Measurements from ENCODE around the gene FGD3.

- TF ChIP-seq CTCF (IDR thresholded peaks at IDR 0.05) (no peak), POLR2AphosphoS5 (IDR thresholded peaks at IDR 0.05) (no peak)
Observed at GRCh38 chr9:92989561-92989960, 42.2 kb downstream of the FGD3 start.
